HPDE6-E6E7 (cell line): Measurements from ENCODE around the gene KISS1.
A peak's percentile ranks its signal among the peaks of the same experiment; 100 is the strongest.

Experiments
- DNase-seq: peaks from one replicate; pipeline ENCODE4 v3.0.0; 2011; ENCODE audit warnings: missing footprints; ENCODE audit errors: extremely low spot score

Gene KISS1

DNA sequence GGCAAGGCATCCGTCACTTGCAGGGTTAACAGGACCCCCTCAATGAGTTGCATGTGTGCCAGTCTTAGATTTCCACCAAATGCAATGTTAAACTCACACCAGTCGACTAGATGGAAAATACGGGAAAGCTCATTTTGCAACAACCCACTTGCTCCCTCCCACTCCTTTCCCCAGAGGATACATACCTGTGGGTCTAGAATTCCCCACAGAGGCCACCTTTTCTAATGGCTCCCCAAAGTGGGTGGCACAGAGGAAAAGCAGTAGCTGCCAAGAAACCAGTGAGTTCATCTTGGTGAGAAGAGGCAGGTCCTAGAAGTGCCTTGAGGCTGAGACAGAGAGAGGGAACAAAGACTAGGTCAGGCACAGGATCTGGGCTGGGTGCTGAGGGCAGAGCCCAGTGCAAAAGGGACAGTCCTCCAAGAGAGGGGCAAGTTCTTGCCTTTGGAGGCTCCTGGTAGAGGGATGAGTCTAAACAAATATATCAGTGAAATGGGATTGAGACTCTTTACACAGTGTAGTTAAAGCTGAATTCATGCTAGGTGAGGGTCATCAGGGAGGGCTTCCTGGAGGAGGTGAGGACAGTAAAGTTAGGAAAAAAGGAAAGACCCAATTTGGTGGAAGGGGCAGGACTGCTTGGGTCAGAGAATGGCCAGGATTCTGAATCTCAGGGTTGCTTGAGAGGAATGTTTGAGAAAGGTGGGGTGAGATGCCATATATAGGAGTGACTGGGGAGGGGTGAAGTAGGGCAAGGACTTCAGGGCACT, 3.5 kb downstream of the KISS1 start:
- DNase-seq: no peak

DNA sequence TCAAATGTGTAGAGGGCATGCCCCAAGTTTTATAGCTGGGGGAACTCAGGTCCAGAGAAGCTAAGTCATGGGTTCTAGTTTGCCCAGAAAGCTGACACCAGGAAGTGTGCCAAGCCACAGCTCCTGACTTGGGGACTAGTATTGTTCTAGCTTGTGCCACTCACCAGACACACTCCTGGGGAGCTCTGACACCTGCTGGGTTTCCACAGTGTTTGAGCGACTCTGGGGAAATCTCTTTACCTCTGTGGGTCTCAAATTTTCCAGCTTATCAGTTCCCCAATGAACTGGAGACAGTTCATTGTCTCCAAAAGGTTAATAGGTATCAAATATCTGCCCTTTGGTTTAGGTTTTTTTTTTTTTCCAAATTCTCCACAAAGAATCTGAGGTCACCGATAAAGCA, 4.2 kb downstream of the KISS1 start:
- DNase-seq: no peak

DNA sequence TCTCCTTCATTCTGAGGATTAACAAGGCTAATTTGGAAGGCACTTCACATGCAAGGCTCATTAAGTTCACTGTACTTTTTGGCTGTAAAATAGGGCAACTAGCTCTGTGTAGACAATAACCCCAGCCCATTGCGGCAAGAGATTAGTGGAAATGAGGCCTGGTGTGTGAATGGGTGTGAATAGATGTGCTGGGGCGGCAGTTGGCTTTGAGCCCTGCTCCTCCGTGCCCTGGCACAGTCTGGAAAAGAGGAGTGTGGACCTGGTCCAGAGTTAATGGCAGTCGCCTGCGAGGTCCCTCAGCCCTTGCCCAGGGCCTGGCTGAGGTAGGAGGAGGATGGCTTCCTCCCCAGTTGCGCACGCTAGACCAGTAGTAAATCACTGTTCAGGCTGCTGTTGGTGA, 4.8 kb downstream of the KISS1 start:
- no peak for DNase-seq

DNA sequence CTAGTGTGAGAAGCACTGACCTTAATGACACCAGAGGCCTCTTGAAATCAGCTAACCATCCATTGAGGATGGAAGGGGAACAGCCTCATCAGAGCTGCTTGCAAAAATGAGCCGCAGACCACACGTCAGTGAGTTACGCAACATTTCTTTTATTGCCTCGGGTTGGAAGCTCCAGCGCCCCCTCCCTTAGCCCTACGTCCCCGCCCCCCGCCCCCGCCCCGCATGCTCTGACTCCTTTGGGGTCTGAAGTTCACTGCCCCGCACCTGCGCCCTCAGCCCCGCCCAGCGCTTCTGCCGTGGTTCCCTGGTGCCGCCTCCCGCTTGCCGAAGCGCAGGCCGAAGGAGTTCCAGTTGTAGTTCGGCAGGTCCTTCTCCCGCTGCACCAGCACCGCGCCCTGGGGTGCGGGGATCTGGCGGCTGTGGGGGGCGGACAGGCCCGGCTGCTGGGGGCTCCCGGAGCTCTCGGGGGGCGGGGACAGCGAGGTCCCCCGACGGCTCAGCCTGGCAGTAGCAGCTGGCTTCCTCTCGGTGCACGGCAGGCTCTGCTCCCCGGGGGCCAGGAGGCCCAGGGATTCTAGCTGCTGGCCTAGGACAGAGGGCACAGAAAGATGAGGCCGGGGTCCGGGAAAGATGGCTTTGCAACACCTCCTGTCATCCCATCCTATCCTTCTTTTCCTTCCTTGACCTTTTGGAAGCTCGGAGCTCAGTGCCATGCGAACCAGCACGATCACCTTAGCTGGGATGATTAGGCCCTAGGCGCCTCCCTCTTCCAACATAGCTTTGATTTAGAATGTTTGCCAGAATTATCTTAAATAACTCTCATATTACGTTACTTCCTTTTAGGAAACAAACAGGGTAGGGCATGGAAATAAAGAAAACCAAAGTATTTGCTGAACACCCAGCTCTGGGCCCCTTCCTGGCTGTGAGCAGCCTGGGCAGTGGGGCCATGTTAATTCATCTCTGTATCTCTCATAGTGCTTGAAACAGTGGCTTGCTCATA, 5.8 kb downstream of the KISS1 start:
- no peak for DNase-seq

DNA sequence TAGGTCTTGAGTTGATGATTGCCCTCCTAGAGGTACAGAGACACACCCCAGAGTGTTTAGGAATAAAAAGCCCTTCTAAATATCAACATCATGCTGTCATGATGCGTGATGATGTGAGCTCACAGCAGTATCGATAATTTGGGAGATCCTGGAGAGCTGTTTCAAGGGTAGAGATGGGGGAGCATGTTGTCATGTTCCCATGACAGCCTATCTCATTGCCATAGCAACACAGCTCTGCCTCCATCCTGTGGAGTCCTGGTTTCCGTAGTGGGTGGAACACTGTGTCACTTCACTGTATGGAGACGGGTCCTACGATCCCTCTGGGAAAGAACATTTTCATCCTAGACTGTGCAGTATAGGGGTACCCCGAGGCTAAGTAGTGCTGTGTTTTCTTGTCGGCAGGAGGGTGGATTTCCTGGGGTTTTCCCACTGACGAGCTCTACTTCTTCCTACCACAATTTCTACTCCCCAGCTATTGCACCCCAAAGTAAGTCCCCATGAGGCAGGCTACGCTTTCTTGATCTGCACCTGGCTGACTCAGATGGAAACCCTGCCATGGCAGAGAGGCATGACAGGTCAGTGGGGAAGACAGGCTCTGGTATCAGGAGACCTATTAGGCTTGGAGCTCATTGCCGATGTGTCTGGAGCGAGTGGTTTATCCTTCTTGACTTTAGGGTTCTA, 7.2 kb downstream of the KISS1 start:
- DNase-seq: no peak

DNA sequence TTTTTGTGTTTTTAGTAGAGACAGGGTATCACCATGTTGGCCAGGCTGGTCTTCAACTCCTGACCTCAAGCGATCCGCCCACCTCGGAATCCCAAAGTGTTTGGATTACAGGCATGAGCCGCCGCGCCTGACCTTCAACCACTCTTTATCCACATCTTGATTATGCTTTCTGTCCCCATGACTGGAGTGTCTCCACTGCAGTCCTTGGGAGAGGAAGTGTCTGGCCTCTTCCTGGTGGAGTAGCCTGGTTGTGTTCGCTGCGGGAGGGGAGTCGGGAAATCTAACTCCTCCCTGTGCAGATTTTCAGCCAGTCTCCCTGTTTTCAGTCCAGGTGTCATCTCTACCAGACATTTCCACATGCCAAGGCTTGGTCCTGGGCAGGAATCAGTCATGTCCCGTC, 9.7 kb downstream of the KISS1 start:
- no peak for DNase-seq

DNA sequence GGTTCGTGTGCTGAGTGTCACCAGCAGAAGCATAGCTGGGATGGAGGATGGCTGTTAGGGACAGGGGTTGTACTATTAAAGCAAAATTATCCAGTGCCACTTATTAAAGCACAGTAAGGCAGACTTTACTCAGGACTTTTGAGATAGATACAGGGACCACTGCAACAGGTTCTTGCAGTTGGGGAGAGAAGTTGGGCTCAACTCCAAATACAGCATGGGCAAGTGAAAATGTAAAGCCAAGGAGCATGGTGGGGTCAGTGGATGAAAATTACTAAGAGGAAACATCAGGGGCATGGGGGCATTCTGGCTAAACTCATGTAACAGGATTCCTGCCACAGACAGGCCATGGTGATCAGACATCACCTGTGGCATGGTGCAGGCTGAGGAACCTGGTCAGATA, 15.2 kb downstream of the KISS1 start:
- no peak for DNase-seq

DNA sequence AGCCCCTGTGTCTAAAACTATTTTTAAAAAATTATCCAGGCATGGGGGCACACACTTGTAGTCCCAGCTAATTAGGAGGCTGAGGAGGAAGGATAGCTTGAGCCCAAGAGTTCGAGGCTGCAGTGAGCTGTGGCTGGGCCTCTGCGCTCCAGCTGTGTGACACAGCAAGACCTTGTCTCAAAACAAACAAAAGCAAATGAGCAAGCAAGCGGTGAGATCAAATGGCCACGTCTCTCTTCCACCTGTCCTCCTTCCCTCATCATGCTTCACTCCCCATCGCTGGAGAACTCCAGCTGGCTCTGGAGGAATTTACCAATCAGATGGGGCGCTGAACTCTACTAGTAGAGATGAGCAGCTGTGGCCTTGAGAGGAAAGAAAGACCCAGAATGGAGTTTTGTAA, 16.2 kb downstream of the KISS1 start:
- no peak for DNase-seq

DNA sequence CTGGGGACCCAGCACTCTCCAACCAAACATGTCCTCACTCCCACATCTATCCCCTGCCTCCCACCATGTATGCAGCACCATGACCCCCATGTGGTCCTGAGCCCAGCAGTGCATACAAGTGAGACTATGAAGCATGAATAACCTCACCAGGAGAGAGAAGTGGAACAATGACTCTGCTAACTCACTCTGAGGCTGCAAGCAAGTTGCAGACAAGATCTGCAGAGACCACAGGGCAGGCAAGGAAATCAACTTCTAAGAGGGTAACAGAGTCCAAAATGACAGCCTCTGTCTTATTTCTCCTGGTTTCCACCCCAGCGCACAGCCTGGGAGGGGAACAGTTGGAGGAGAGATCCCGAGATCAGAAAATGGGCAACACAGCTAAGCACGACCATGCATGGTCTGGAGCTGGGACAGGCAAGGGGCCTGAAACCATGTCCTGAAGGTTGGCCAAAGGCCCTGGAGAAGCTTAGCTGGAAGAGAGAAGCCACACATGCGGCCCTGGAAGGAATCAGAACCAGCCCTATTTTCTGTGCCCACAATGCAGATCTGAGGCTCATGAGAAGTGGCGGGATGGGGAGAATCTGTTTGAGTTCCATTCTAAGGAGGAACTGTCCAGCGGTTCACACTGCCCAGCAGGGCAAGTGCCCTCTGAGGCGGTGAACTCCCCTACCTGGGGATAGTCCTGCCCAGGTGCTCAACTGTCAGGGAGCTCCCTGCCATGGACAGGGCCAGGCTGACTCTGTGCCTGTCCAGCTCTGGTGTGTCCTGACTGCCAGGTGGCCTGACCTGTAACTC, 17.6 kb downstream of the KISS1 start:
- DNase-seq: no peak

DNA sequence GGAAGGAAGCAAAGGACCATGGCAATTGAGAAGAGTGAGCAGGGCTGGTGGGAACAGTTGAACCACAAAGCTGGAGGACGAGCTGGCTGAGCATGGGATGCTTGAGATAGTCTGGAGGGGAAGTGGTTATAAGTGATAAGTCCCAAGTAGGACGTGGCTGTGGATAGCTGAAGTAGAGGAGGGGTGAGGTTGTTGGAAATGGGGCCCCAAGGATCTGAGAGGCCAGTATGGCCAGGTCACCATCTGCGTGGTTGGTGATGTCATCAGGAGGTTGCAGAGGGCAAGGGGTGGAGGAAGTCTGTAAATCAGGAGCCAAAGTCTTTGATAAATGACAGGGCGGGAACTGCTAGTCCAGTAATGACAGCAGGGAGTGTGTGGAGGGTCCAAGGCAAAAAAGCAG, 19.2 kb downstream of the KISS1 start:
- DNase-seq: no peak

DNA sequence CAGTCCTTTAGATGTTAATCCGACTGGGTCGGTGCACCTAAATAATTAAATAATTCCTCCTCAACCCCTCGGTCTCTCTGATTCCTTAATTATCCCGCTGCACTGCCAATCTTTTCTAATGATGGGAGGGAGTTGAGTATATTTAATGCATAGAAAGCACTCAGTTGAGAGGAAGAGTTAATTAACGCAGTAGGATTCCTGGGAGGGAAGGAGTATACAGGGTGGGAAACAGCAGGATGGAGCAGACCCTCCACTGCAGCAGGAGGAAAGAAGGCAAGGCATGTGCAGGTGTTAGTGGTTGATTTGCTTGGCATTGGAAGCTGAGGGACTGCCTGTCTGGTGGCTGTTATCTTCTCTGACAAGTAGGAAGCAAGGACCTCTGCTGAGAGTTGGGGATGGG, 20.2 kb downstream of the KISS1 start:
- no peak for DNase-seq

DNA sequence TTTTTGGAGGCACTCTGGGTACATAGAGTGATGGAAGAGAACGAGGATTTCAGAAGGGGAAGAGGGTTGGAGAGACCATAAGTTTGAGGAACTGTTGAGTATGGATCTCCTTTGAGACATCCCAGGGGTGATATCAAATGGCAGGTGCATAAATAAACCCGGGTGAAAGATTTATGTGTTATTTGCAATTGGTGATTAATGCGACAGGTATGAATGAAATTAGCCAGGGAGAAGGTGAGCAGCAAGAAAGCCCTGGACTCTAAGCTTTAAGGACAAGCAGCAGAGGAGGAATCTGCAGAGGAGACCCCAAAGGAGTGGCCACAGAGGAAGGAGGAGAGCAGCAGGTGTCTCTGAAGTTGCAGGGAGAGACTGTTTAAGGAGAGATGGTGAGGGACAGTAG, 21.3 kb downstream of the KISS1 start:
- DNase-seq: no peak

DNA sequence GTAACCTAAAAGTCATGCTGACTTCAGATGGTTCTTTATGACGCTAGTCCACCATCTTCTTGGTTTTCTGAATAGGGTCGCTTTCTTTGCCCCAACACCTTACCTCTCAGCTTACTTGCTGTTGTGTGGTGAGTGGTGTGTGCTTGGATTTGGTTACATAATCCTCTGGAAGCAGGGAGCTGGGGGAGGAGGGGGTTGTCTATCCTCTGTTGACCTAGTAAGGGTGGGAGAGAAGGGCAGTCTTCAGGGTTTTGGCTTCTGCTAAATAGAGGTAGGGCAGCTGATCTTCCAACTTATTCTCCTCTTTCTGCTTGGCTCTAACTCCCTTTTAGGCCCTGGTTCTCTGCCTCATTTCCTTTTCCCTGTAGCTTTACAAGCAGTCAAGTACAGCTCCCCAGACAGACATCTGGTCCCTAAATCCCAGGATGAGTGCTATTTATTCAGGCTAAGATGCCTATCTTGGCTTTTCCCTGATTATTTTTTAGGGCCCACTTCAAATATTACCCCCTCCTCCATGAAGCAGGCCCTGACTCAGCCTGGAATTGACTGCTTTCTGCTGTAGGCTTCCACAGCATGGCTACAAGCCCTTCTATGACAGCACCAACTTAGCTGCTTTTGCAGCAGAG, 23.8 kb downstream of the KISS1 start:
- no peak for DNase-seq

DNA sequence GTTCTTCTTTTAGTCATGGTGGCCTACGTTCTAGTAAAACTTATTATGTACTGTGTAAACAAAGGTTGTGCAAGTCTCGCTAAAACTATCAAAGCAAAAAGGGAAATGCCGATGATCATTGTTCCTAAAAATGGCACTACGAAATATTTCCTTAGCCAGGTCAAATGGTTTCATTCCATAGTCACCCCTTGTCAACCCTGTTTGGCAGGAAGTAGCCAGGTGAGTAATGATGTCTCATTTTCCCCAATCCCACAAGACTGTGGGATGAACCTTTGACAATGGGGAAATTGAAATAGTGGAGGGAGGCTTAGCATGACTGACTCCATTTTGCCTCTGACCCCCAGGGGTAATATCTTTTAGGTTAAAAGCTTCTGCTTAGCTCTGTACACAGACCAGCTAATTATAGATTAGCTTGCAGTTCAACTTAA, 24.5 kb downstream of the KISS1 start:
- DNase-seq: peak; percentile 88

DNA sequence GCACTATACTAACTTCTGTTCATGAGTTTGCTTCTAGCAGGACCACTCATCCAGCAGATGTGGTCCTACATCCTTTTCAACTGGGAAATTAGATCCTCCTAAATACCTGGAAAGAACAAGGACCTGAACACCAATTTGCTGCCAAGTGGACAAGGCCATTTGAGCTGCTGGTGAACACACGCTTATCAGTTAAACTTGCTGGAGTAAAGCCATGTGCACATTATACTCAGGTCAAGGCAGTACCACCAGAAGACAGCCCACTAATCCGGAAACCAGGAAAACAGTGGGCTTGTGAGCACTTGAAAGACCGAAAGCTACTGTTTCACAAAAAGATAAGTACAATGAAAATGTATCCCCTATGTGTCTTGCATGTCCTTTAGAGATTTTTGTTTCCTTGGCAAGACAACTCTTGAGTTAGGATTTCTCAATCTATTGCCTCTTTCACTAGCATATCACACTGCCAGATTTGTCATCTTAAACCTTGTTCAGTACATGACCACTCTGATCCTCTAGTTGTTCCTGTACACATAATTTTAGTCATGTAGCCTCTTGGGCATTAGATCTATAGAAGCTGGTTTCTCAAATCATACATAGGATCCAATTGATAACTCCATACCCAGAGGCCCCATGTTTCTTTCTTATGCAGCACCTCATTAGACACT, 25.7 kb downstream of the KISS1 start:
- DNase-seq: no peak

DNA sequence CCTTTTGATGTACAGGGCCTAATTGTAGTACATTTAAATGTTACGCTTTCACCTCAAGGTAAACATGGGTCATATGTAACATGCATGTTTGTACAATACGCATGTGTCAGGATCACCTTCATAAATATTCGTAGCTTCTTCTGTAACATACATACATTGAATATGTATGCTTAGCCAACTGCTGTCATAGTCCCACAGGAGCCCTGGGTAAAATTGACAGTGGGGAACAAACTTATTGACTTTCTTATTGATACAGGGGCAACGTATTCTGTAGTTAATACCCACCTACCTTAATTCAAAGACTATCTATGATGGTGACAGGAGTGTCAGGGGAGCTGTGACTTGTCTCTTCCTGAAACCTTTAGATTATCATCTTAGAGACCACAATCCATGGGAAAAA, 26.4 kb downstream of the KISS1 start:
- no peak for DNase-seq

DNA sequence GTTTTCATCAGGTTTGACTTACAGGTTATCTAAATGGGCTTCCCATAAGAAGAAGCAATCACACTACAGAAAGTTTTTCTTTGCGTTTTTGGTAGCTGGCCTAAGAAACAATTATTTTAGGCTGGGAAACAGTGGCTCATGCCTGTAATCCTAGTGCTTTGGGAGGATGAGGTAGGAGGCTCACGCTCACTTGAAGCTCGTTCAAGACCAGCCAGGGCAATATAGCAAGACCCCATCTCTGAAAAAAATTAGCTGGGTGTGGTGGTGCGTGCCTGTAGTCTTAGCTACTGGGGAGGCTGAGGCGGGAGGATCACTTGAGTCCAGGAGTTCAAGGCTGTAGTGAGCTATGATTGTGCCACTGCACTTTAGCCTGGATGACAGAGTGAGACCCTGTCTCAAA, 28.6 kb downstream of the KISS1 start:
- DNase-seq: no peak

DNA sequence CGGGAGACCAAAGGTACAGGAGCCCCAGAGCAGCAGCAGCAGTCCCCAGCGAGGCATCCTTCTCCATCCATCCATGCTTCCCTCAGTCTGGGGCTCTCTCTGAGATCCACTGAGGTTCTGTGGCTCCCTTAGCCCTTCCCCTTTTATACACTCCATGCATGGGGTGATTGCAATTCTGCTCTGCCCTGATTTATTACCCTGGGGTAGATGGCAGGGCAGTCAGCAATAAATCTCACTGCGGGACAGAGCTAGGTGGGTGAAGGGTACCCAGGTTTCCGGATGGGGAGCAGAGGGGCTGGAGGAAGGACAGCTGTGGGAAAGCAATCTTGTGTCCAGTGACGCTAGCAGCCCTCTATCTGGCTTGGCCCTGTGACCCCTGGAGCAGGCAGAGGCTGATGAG, 30.1 kb downstream of the KISS1 start, which contains the start of gene REN:
Gene REN, minus strand, starts transcription at position 119 of the 400 bp plus-strand sequence. Its CDS starts 44 bp downstream, at position 75.
- no peak for DNase-seq

DNA sequence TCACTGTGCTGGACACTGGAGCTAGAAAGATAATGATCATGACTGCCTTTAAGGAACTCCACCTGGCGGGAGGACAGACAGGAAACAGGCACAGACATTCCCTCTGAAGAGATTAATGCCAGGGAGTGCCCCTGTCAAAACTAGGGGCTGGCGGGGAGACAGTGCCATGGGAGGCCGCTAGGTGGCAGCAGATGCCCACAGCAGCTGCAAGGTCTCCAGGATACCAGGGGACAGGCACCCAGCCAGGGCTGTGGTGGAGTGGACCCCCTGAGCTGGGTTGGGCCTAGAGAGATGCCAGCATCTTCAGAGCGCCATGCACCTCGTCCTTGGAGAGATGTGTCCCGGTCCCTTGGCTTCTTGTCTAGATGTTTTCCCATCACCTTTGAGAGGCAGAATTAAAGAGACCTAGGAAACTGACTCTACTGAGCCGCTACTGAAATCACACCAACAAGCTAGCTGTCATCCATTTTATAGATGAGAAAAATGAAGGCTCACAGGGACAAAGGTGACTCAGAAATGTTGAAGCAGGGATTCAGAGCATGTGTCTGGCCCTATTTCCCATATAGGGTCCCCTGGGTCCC, 33.7 kb downstream of the KISS1 start:
- peak; percentile 84 for DNase-seq
